Glutamatergic neuron (in vitro differentiated cells): ENCODE measurements around the gene RBM23. TPM values are rescaled to one million over a fixed set of nuclear protein-coding genes. Genes with fewer than 3 reads are reported as not detected.
A peak's percentile ranks its signal among the peaks of the same experiment; 100 is the strongest.

Experiments
- DNase-seq: peaks from one replicate; pipeline ENCODE4 v3.0.0; 2022
- H3K27ac Mint-ChIP-seq: one replicate; pipeline ENCODE4 v1.8.0; 2020; ENCODE audit warnings: mild to moderate bottlenecking, mixed read lengths, inconsistent platforms; ENCODE audit not compliant: unreplicated experiment
- H3K27me3 Mint-ChIP-seq: one replicate; pipeline ENCODE4 v1.8.0; 2020; ENCODE audit warnings: mild to moderate bottlenecking, moderate library complexity, mixed read lengths, inconsistent platforms; ENCODE audit not compliant: unreplicated experiment
- H3K36me3 Mint-ChIP-seq: one replicate; pipeline ENCODE4 v1.8.0; 2020; ENCODE audit warnings: mild to moderate bottlenecking, mixed read lengths, inconsistent platforms; ENCODE audit not compliant: unreplicated experiment
- H3K4me1 Mint-ChIP-seq: one replicate; pipeline ENCODE4 v1.8.0; 2020; ENCODE audit warnings: mild to moderate bottlenecking, low read depth, mixed read lengths, inconsistent platforms; ENCODE audit not compliant: unreplicated experiment
- H3K4me3 Mint-ChIP-seq: one replicate; pipeline ENCODE4 v1.8.0; 2020; ENCODE audit warnings: mild to moderate bottlenecking, mixed read lengths, inconsistent platforms; ENCODE audit not compliant: unreplicated experiment
- H3K9me3 Mint-ChIP-seq: one replicate; pipeline ENCODE4 v1.8.0; 2020; ENCODE audit warnings: mild to moderate bottlenecking, moderate library complexity, mixed read lengths, inconsistent platforms; ENCODE audit not compliant: unreplicated experiment
- total RNA-seq: library from RNA; stranded (reverse); fragmentation: NEBNext Ultra II Directional; extraction: Animal tissue kit (Norgen Biotek cat#: 25700); gene quantifications from one replicate; pipeline ENCODE4 v1.2.1, GENCODE V29; 2021; ENCODE audit not compliant: unreplicated experiment
- TF ChIP-seq, protein P1 (sequence below): fragments of 200-600 bp; sonication (generic); IDR thresholded peaks from one replicate; pipeline ENCODE4 v1.5.0; 2021; ENCODE audit not compliant: partially characterized antibody, unreplicated experiment

RBM23 gene
- total RNA-seq, 1 donor from 2014 or later: 70.9 TPM

GRCh38 chr14:22901799-22902198, 17.1 kb downstream of the RBM23 start:
- TF ChIP-seq, protein P1, sequence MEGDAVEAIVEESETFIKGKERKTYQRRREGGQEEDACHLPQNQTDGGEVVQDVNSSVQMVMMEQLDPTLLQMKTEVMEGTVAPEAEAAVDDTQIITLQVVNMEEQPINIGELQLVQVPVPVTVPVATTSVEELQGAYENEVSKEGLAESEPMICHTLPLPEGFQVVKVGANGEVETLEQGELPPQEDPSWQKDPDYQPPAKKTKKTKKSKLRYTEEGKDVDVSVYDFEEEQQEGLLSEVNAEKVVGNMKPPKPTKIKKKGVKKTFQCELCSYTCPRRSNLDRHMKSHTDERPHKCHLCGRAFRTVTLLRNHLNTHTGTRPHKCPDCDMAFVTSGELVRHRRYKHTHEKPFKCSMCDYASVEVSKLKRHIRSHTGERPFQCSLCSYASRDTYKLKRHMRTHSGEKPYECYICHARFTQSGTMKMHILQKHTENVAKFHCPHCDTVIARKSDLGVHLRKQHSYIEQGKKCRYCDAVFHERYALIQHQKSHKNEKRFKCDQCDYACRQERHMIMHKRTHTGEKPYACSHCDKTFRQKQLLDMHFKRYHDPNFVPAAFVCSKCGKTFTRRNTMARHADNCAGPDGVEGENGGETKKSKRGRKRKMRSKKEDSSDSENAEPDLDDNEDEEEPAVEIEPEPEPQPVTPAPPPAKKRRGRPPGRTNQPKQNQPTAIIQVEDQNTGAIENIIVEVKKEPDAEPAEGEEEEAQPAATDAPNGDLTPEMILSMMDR: no peak
- no peak for DNase-seq
- Mint-ChIP-seq H3K4me3 (no peak overlapping the region), H3K9me3 (no peaks in the 10 kb centered on the region), H3K36me3 (no peaks in the 10 kb centered on the region), H3K4me1 (peaks cover 9% of the 10 kb centered on the region), H3K27me3 (peaks cover 1% of the 10 kb centered on the region), H3K27ac (no peak overlapping the region)

- peaks cover 9% of the 10 kb centered on the region for H3K4me1 Mint-ChIP-seq
- no peak for DNase-seq
- no peaks in the 10 kb centered on the region for H3K36me3 Mint-ChIP-seq
- peaks cover 1% of the 10 kb centered on the region for H3K27me3 Mint-ChIP-seq
- no peaks in the 10 kb centered on the region for H3K9me3 Mint-ChIP-seq
- H3K27ac Mint-ChIP-seq: peak overlapping the region; percentile 44
- TF ChIP-seq, protein P1: peak; percentile 28
- H3K4me3 Mint-ChIP-seq: peak overlapping the region; percentile 11
Measured at GRCh38 chr14:22900081-22900799, 18.7 kb downstream of the RBM23 start.

DNA sequence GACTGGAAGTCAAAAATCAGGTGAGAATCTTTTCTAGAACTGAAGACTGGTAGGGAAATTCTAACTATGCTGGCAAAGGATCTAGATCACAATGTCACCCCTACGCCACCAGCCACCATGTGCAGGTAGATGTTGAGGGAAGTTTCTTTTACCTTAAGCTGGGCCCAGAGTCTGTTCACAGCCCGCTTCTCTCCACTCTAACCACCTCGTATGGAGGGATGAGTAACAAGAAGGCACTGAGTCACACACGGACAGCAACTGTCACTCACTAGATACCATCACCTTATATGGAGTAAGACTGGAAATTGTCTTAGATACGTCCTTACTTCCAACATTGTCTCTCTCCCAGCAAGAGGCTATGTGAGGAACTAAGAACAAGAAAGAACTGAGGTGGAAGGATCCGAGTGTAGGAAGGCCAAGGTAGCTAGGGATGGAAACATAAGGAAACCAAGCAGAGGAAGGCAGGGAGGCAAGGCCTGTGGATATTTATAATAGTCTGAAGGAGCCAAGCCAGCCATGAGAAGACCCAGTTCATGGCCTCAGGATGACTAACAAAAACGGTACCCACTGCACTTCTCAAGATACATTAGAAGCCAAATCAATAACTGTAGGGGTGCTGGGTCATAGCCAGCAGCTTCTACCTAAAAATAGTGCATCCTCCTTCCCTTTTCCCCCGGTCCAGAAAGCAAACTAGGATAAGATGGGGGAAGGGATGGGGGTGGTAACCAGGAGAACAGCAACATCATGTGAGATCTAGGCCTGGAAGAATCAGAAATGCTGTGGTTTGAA, 20.5 kb downstream of the RBM23 start:
- H3K27ac Mint-ChIP-seq: no peak overlapping the region
- no peaks in the 10 kb centered on the region for H3K36me3 Mint-ChIP-seq
- TF ChIP-seq, protein P1: no peak
- peaks cover 1% of the 10 kb centered on the region for H3K27me3 Mint-ChIP-seq
- peaks cover 13% of the 10 kb centered on the region for H3K4me1 Mint-ChIP-seq
- H3K4me3 Mint-ChIP-seq: no peak overlapping the region
- DNase-seq: no peak
- no peaks in the 10 kb centered on the region for H3K9me3 Mint-ChIP-seq

- H3K4me1 Mint-ChIP-seq: peaks cover 25% of the 10 kb centered on the region
- H3K27ac Mint-ChIP-seq: no peak overlapping the region
- H3K9me3 Mint-ChIP-seq: peaks cover 4% of the 10 kb centered on the region
- TF ChIP-seq, protein P1: no peak
- DNase-seq: no peak
- H3K36me3 Mint-ChIP-seq: no peaks in the 10 kb centered on the region
- no peak overlapping the region for H3K4me3 Mint-ChIP-seq
- H3K27me3 Mint-ChIP-seq: peaks cover 1% of the 10 kb centered on the region
Measured at GRCh38 chr14:22897357-22897756, 21.6 kb downstream of the RBM23 start.

- H3K9me3 Mint-ChIP-seq: peaks cover 6% of the 10 kb centered on the region
- no peak for DNase-seq
- H3K27me3 Mint-ChIP-seq: peaks cover 1% of the 10 kb centered on the region
- TF ChIP-seq, protein P1: no peak
- H3K36me3 Mint-ChIP-seq: no peaks in the 10 kb centered on the region
- H3K4me1 Mint-ChIP-seq: peaks cover 27% of the 10 kb centered on the region
- peak overlapping the region; percentile 5 for H3K4me3 Mint-ChIP-seq
- H3K27ac Mint-ChIP-seq: no peak overlapping the region
Measured at GRCh38 chr14:22896760-22897159, 22.2 kb downstream of the RBM23 start.
